GM18511 (cell line): ENCODE data around the gene IBA57.
"Not testable (repeated sequence)": the region's sequence is repeated elsewhere in the genome, so short reads cannot be mapped to it uniquely, and the experiment has no call there.

ENCODE experiments used
- ATAC-seq: cut with Tn5 transposase; IDR thresholded peaks from one replicate; pipeline ENCODE4 v1.9.1; 2021; ENCODE audit warnings: mild to moderate bottlenecking, moderate library complexity; ENCODE audit not compliant: unreplicated experiment

The IBA57 gene

GRCh38 chr1:228224198-228225164, 58.9 kb downstream of the IBA57 start:
- no peak for ATAC-seq

GRCh38 chr1:228225165-228225710, 59.6 kb downstream of the IBA57 start:
- no peak for ATAC-seq

GRCh38 chr1:228225740-228226139, 60.1 kb downstream of the IBA57 start:
- no peak for ATAC-seq

- ATAC-seq = no peak
Observed at GRCh38 chr1:228226141-228226874, 60.7 kb downstream of the IBA57 start.

- ATAC-seq = no peak
Observed at GRCh38 chr1:228226956-228227791, 61.6 kb downstream of the IBA57 start.

- ATAC-seq = not testable (repeated sequence)
Observed at GRCh38 chr1:228228147-228228546, 62.5 kb downstream of the IBA57 start.

- ATAC-seq = no peak
Observed at GRCh38 chr1:228228601-228229074, 63.0 kb downstream of the IBA57 start.

- no peak for ATAC-seq
Observed at GRCh38 chr1:228231189-228231588, 65.6 kb downstream of the IBA57 start.
